ENCODE data around the gene ETS2. TPM values are rescaled to one million over a fixed set of nuclear protein-coding genes. Genes with fewer than 3 reads are reported as not detected.

ETS2 gene
- polyA plus RNA-seq, 3 donors: 54.2 to 150 (median 59.5) TPM

GRCh38 chr21:38790961-38791360, 14.8 kb upstream of the ETS2 start:
- H3K27ac ChIP-seq (ENCODE audit: low read depth in 1 of 2, low read length in 2 of 2): no peak overlapping the region
- no peaks in the 10 kb centered on the region for H3K9me3 ChIP-seq (replicated peaks in 1 of 2; ENCODE audit: control insufficient read depth in 1 of 2, insufficient read depth in 1 of 2, low read length in 2 of 2)
- intact Hi-C loops (cut with micrococcal nuclease): no loop called here
- H3K36me3 ChIP-seq (replicated peaks in 1 of 2; ENCODE audit: control insufficient read depth in 1 of 2, insufficient read depth in 2 of 2, low read length in 2 of 2): no peaks in the 10 kb centered on the region
- no peaks in the 10 kb centered on the region for H3K27me3 ChIP-seq (ENCODE audit: control insufficient read depth in 2 of 2, insufficient read depth in 2 of 2, low read length in 2 of 2)
- Mint-ChIP-seq H3K36me3 (no peaks in the 10 kb centered on the region), H3K9me3 (peaks cover 0 to 3% (median 0%) of the 10 kb centered on the region in 7 donors), H3K4me3 (peak overlapping the region in 1 of 2 donors; percentile 6), H3K27ac (peak overlapping the region in 1 of 7 donors; percentile 16), H3K4me1 (peaks cover 18% of the 10 kb centered on the region), H3K27me3 (ENCODE audit: low read depth in 3 of 3) (peaks cover 0 to 3% (median 2%) of the 10 kb centered on the region in 3 donors)
- TF ChIP-seq CTCF (IDR thresholded peaks at IDR 0.05): no peak
- no peaks in the 10 kb centered on the region for H3K79me2 ChIP-seq (ENCODE audit: insufficient read depth, low read length)
- H3K9ac ChIP-seq (ENCODE audit: insufficient read depth, low read length, poor library complexity, severe bottlenecking): no peak overlapping the region
- no peak overlapping the region for H3K4me3 ChIP-seq (replicated peaks in 1 of 3; ENCODE audit: low read depth in 2 of 3, low read length in 3 of 3)
- peaks cover 6 to 14% of the 10 kb centered on the region in 2 donors for H3K4me1 ChIP-seq (ENCODE audit: control insufficient read depth in 1 of 2, insufficient read depth in 2 of 2, low read length in 2 of 2)
- no peak overlapping the region for H3K4me2 ChIP-seq (replicated peaks; ENCODE audit: extremely low read depth, low read length, poor library complexity, severe bottlenecking)
- WGBS (ENCODE audit: insufficient coverage): no CpG with 5 or more reads among the region's 4 CpGs
- H2AFZ ChIP-seq (ENCODE audit: insufficient read depth, low read depth, low read length, poor library complexity, severe bottlenecking): peak overlapping the region; percentile 14
- H4K20me1 ChIP-seq (ENCODE audit: insufficient read depth, low read length): no peaks in the 10 kb centered on the region
- DNase-seq: no peak

GRCh38 chr21:38792676-38793459, 12.9 kb upstream of the ETS2 start:
- H3K4me3 ChIP-seq (replicated peaks in 1 of 3; ENCODE audit: low read depth in 2 of 3, low read length in 3 of 3): no peak overlapping the region
- Mint-ChIP-seq H3K4me1 (peaks cover 33% of the 10 kb centered on the region), H3K27ac (no peak overlapping the region), H3K36me3 (no peaks in the 10 kb centered on the region), H3K4me3 (no peak overlapping the region), H3K27me3 (ENCODE audit: low read depth in 3 of 3) (peaks cover 0 to 3% (median 2%) of the 10 kb centered on the region in 3 donors), H3K9me3 (peaks cover 0 to 3% (median 0%) of the 10 kb centered on the region in 7 donors)
- H3K4me1 ChIP-seq (ENCODE audit: control insufficient read depth in 1 of 2, insufficient read depth in 2 of 2, low read length in 2 of 2): peaks cover 6 to 14% of the 10 kb centered on the region in 2 donors
- no peaks in the 10 kb centered on the region for H3K79me2 ChIP-seq (ENCODE audit: insufficient read depth, low read length)
- no peak overlapping the region for H3K27ac ChIP-seq (ENCODE audit: low read depth in 1 of 2, low read length in 2 of 2)
- no peaks in the 10 kb centered on the region for H4K20me1 ChIP-seq (ENCODE audit: insufficient read depth, low read length)
- H2AFZ ChIP-seq (ENCODE audit: insufficient read depth, low read depth, low read length, poor library complexity, severe bottlenecking): no peak overlapping the region
- no peaks in the 10 kb centered on the region for H3K9me3 ChIP-seq (replicated peaks in 1 of 2; ENCODE audit: control insufficient read depth in 1 of 2, insufficient read depth in 1 of 2, low read length in 2 of 2)
- WGBS (ENCODE audit: insufficient coverage): 100% methylated on average over 1 of the region's 5 CpGs
- H3K36me3 ChIP-seq (replicated peaks in 1 of 2; ENCODE audit: control insufficient read depth in 1 of 2, insufficient read depth in 2 of 2, low read length in 2 of 2): no peaks in the 10 kb centered on the region
- no peak overlapping the region for H3K9ac ChIP-seq (ENCODE audit: insufficient read depth, low read length, poor library complexity, severe bottlenecking)
- TF ChIP-seq CTCF (IDR thresholded peaks at IDR 0.05): no peak
- H3K27me3 ChIP-seq (ENCODE audit: control insufficient read depth in 2 of 2, insufficient read depth in 2 of 2, low read length in 2 of 2): no peaks in the 10 kb centered on the region
- no peak overlapping the region for H3K4me2 ChIP-seq (replicated peaks; ENCODE audit: extremely low read depth, low read length, poor library complexity, severe bottlenecking)
- no peak for DNase-seq
- intact Hi-C loops (cut with micrococcal nuclease): no loop called here
